ENCODE data around the gene FABP3. TPM values are rescaled to one million over a fixed set of nuclear protein-coding genes. Genes with fewer than 3 reads are reported as not detected.

The FABP3 gene
- total and polyA plus RNA-seq, 2 of the 13 experiments (the other 11 are each of a cell fraction or from before 2014, with no cell fraction given), result 0.21 to 0.24 TPM

GRCh38 chr1:31407029-31407626, 34.3 kb upstream of the FABP3 start:
- H3K79me2 ChIP-seq (ENCODE audit: insufficient read depth, low read length), result no peaks in the 10 kb centered on the region
- in situ Hi-C loops (cut with HindIII; ENCODE audit: extremely low pct_ligation_motif_present, low pct_unique_long_range_greater_than_20kb), result no loop called here
- H3K36me3 ChIP-seq (replicated peaks in 1 of 2; ENCODE audit: control insufficient read depth in 1 of 2, insufficient read depth in 2 of 2, low read length in 2 of 2), result no peaks in the 10 kb centered on the region
- intact Hi-C loops (cut with micrococcal nuclease; ENCODE audit: unreplicated experiment), result no loop called here
- no peaks in the 10 kb centered on the region for H4K20me1 ChIP-seq (ENCODE audit: insufficient read depth, low read length)
- peak; percentile 99 for TF ChIP-seq MNT (IDR thresholded peaks at IDR 0.05)
- no peak for TF ChIP-seq ZNF530 (CRISPR knock-in tag; IDR thresholded peaks at IDR 0.05; ENCODE audit: low read depth)
- peak; percentile 46; the same call in 1 of the 2 replicates for TF ChIP-seq ZNF687 (CRISPR knock-in tag; IDR thresholded peaks at IDR 0.05)
- ChIA-PET POLR2A (no interaction called here), CTCF (ENCODE audit: low intra/inter-chr PET ratio, low total read pairs) (no interaction called here)
- no peak overlapping the region for H3K9ac ChIP-seq (ENCODE audit: insufficient read depth, low read depth, low read length)
- DNase-seq (ENCODE audit: low spot score) (no peak), ATAC-seq (peak; percentile 28; the same call in 2 of the 3 replicates), FAIRE-seq (no peak)
- no peak overlapping the region for H3K4me2 ChIP-seq (ENCODE audit: low read depth, low read length)
- H3K27me3 ChIP-seq (ENCODE audit: control insufficient read depth in 1 of 2, insufficient read depth in 2 of 2, low read length in 2 of 2), result peaks cover 2 to 43% of the 10 kb centered on the region in 2 experiments; a peak in 2 of 5 replicates
- H2AFZ ChIP-seq (ENCODE audit: low read length), result no peak overlapping the region
- no TSS peak for BruUV-seq (replicated peaks)
- WGBS (ENCODE audit: low lambda C conversion rate), result 45% methylated on average over 11 of the region's 18 CpGs
- no peak overlapping the region for H3K4me3 ChIP-seq (replicated peaks in 1 of 3; ENCODE audit: insufficient read depth in 1 of 3, low read depth in 2 of 3, low read length in 3 of 3)
- no peak overlapping the region for H3K27ac ChIP-seq (ENCODE audit: extremely low read length, insufficient read depth, low read length)
- H3K9me3 ChIP-seq (ENCODE audit: low read length), result no peaks in the 10 kb centered on the region
- H3K4me1 ChIP-seq (ENCODE audit: insufficient read depth, low read length), result peaks cover 20% of the 10 kb centered on the region; the same call in 1 of the 2 replicates
